NCI-H69 (cell line): ENCODE measurements around the gene TNFRSF18.

ENCODE experiments used
- DNase-seq: peaks from one replicate; lab custom pipeline; 2025; lab: John Stamatoyannopoulos, UW

TNFRSF18 gene

DNA sequence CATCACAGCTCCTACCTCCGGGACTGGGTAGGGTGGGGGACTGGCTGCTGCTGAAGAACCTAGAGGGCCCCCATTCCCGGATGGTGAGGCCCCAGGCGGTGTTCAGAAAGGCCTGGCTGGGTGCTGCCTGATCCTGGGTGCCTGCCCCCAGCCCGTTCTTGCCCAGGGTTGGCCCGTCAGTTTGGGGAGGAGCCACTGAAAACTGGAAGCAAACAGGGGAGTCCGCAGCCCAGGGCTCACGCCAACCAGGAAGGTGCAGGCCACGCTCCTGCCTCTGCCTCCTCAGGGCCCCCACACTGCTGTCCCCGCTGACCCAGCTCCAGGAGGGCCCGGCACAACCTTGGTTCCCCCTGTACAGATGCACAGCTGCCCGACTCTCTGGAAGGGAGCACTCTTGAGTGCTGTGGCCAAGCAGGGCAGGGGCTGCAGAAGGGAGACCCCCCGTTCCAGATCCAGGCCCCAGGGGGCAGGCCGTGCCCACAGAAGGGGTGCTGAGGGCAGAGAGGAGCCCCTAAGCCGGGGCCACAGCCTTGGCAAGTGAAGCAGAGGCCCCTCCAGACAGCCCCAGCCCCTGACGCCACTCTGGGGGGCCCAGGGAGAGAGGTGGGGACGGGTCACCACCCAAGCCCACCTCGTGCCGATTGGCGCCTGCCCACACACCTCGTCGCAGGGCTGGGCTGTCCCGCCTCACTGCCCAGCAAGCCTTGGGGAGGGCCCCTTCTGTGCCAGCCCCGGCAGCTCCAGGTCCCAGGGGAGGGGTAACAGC lies 34.6 kb upstream of the TNFRSF18 start:
- DNase-seq, result no peak

DNA sequence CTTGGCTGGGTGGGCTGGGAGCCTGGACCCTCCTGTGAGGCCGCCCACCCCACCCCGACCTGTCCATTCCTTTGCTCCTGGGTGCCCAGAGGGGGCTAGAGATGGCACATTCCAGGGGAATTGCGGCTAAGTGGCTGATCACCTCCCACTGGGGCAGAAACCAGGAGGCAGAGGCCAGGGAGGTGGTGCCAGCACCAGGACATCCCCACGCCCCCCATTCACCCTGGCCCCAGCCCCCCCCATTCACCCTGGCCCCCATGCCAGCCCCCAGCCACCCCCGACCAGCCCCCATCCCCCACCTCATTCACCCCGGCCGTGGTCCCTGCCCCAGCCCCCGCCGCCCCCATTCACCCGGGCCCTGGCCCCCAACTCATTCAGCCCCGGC lies 33.9 kb upstream of the TNFRSF18 start:
- DNase-seq, result no peak

DNA sequence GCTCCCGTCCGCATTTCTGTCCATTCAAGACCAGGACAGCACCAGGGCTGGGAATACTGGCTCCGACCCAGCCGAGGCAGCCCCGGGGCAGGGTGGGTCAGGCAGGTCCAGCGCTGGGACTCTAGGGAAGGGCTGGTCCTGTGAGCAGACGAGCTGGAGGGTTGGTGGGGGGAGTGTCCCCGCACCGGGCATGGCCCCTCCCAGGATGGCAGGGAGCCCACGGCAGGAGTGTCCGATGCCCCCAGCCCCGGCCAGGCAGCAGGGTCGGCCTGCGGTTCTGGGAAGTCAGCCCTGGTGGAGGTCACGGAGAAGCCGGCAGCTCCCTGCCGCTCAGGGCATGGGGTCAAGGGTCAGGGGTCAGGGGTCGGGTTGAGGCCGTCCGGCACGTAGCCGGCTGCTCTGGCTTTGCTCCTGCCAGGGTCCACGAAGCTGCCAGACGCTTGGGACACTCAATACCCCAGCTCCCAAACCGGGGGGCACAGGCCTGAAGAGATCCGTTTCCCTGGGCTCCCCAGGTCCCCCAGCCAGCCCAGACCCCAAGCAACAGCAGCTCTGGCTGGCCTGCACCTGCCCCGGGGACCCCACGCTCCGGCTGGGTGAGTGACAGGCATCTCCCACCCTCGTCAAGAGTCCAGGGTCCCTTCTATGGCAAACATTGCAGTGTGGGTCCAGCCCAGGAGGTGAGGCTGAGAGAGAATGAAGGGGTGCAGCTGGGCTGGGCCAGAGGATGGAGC lies 33.4 kb upstream of the TNFRSF18 start:
- DNase-seq, result no peak

DNA sequence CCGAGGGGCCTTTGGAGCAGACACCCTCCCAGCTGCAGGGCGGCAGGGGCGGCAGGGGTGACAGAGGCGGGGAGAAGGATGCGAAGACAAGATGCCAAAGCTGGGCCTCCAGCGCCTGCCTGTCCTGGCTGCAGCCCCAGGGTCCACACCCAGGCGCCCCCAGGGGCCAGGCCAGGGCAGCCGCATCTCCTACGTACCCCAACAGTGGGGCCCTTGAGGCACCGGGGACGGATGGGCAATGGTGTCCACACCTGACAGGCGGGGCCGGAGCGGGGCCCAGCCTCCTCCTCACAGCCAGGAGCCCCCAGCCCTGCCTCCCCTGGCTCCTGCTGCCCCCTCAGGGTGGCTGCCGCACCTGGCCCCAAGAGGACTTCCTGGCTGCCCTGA lies 32.8 kb upstream of the TNFRSF18 start:
- no peak for DNase-seq

DNA sequence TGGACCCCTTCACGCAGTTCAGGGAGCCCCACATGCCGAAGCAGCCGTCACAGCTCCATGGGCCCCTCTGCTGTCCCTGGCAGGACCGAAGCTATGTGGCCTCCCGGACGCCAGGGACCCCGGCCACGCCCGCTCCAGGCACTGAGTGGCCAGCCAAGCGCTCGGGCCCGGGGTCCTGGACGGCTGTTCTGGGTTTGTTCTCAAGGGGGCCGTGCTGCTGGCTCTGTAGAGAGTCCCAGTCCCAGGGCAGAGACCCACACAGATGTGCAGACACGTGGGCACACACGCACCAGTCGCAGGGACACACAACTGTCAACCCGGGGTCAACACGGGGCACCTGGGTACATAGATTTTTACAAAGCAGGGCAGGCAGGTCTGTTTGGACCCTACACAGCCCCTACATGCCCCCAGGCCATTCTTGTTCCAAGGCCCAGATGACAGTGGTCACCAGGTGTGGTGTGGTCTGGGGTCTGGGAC lies 32.3 kb upstream of the TNFRSF18 start:
- DNase-seq, result no peak

DNA sequence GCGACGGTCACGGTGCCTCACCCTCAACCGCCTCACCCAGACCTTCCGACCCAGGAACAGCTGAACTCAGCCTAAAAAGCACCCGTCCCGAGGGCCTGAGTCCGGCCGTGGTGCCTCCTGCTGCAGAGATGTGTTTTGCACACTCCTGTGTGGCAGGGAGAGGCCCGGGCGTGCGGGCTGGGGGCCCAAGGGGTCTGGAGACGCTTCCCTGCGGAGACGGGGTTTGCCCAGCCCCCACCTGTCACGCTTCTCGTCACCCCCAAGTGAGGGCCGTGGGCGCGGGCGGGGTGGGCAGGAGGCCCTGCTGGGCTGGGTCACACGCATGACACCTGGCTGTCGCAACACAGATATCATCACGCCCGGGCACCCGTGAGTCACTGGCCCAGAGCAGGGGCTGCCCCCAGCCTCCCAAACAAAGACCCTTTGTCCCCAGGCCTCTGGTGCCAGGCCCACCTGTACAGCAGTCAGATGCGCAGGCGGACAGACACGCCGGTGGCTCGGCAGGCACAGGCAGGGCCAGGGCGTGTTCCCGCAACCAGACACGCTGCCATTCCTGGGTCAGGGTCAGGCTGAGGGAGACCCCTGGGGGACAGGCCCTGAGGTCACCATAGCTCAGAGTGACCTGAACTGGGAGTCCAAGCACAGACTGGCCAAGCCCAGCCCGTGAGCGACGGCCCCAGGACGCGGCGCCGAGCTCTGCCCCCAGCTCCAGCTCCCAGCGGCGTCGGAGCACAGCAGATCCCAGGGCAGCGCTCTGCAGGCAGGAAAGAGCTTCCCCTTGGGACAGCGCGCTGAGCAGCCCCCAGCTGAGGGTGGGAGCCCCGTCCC lies 31.7 kb upstream of the TNFRSF18 start:
- no peak for DNase-seq

DNA sequence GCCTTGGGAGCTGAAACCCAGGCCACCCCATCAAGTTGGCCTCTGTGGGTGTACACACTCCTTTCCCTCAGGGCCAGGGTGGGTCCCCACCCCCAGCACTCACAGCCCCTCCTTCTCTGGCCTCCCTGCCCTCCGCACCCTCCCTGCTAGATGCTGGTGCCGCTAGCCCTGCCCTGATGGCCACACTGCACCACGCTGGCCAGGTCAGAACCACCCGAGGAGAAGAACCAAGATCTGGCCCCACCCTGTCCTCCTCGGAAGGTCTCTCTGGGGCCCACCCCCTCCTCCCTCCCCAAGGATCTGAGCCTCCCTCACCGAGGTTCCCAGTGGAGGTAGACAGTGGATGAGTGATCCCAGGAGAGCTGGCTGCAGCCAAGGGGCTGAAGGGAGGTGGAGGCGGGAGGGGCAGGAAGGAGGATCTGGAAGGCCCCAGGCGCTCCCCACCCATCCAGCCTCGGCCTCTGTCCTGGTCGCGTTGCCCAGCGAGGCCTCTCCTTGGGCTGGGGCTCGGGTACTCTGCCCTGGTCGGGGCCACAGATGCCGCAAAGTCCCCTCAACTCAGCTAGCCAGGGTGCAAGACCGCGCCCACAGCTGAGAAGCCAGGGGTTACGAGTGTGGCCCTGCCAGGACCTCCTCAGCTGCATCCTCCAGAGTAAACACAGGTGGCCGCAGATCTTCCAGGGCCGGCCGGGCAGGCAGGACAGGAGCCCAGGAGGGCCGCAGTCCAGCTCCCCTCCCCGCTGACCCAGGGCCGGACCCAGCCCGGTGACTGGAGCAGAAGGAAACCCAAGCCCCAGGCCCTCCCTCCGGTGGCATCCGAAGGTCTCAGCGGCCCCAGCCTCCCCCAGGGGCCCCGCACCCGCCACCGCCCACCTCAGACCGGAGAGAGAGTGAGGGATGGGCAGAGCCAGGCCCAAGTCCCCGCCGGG lies 30.8 kb upstream of the TNFRSF18 start:
- no peak for DNase-seq

DNA sequence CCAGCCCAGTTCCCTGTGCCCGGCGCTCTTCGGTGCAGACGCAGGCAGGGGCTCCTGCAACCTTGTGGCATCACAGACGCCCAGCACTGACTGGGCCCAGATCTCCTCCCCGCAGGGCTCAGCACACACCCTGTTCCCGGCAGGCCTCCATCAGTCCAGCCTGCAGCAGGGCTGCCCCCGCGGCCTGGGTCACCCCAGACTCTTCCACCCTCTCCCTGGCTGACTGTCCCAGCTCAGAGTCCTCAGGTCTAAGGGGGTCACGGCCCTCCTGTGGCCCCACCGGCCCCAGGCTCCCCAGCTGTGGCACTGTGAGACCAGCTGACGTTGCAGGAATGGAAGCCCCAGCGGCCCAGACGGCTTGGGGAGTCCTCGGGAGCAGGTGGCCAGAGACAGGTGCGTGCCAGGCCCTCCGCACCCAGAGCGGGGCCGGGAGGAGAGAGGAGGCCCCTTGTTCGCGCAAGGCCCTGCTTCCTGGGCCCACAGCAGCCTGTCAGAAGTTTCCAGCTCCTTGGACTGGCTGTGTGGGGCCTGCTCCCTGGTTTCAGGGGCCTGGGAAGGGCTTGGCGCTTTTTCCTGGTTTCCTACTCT lies 29.9 kb upstream of the TNFRSF18 start:
- no peak for DNase-seq

DNA sequence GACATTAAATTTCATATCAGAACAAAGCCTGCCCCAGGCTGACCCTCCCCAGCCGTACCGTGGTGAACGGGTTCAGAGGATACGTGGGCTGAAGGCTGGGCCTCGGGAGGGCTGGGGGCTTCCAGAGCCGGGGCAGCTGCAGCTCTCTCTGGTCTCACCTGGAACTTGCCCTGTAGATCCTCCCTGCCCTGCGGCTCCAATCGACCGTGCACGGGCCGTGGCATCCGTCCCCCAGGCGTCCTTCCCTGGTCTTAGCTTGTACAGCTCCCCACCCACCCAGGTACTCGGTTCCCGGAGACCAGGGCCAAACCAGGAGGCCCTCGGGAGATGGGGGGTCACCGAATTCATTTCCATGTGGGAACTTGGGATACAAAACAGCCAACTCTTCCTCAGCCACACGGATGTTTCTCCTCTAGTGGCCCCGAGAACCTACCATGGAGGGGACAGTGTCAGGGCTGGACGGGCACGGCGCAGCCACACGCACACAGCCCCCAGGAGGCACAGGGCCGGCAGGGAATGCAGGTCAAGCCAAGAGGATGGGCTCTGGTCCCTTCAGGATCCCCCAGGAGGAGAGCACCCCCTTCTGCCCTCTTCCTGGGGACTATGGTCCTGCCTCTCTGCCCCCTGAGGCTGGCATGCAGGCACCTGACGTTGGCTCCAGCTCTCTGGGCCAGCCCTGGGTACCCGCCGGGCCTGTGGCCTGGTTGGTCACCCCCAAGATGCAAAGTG lies 28.8 kb upstream of the TNFRSF18 start:
- DNase-seq, result no peak

DNA sequence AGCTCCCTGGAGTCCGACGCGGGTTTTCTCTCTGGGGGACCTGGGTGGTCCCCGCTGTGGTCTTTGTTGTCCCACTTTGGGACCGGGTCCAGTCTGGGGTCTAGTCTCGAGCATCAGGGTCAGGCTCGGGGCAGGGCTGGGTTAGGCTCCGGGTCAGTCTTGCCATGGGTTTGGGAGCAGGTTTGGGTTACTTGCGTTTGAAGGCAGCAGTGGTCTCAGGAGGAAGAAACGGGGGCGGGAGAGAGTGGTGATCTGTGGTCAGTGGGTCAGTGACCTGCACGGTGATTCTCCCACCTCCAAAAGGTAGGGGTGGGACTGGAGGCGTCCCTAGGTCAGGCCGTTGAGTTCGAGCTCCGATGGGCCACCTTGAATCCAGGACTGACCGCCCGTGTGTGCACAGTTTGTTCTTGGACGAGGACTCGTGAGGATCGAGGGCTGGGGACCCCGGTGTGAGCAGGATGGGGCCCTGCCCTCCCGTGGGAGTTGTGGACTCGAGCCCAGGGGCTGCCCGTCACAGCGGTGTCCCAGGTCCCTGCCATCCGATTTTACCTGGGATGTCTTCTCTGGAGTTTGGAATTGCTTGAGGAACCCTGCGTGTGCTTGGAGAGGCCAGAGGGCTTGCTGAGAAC lies 27.9 kb upstream of the TNFRSF18 start:
- no peak for DNase-seq

DNA sequence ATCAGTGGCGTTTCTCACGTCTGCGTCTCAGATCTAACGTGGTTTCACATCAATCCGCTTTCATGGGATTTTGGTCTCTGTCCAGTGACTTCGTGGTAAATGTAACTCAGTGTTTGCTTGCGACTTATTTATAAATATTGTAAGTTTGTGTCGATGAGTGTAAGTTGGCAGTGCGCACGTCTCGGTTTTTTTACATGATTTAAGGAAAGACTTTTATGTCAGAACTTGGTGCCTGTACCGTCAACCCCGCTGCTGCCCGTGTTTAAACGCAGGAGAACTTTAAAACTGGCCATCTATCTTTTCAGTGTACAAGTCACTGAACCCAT lies 27.1 kb upstream of the TNFRSF18 start:
- DNase-seq, result no peak

DNA sequence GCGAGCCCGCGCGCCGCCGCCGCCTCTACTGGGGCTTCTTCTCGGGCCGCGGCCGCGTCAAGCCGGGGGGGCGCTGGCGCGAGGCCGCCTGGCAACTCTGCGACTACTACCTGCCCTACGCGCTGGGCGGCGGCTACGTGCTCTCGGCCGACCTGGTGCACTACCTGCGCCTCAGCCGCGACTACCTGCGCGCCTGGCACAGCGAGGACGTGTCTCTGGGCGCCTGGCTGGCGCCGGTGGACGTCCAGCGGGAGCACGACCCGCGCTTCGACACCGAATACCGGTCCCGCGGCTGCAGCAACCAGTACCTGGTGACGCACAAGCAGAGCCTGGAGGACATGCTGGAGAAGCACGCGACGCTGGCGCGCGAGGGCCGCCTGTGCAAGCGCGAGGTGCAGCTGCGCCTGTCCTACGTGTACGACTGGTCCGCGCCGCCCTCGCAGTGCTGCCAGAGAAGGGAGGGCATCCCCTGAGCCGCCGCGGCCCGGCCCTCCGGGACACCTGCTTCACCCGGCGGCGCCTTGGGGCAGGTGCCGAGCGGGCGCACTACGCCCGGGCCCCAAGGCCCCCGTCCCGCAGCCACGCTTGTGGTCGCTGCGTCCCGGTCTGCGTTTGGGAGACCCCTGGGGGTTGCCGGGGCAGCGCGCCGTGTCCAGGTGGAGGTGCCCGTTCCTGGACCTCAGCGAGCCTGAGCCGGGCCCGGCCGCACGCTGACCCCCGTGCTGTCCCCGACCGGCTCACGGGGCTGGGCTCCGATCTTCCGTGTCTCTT lies 26.6 kb upstream of the TNFRSF18 start:
- DNase-seq, result no peak

DNA sequence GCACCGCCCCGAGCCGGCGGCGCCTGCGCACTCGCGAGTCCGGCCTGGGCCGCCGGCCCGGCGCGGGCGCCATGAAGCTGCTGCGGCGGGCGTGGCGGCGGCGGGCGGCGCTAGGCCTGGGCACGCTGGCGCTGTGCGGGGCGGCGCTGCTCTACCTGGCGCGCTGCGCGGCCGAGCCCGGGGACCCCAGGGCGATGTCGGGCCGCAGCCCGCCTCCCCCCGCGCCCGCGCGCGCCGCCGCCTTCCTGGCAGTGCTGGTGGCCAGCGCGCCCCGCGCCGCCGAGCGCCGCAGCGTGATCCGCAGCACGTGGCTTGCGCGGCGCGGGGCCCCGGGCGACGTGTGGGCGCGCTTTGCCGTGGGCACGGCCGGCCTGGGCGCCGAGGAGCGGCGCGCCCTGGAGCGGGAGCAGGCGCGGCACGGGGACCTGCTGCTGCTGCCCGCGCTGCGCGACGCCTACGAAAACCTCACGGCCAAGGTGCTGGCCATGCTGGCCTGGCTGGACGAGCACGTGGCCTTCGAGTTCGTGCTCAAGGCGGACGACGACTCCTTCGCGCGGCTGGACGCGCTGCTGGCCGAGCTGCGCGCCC lies 25.9 kb upstream of the TNFRSF18 start, which contains the start of gene B3GALT6:
B3GALT6 (plus strand) TSS at position 30 of the 588 bp plus-strand sequence; CDS start at position 72, 42 bp downstream.
- no peak for DNase-seq

DNA sequence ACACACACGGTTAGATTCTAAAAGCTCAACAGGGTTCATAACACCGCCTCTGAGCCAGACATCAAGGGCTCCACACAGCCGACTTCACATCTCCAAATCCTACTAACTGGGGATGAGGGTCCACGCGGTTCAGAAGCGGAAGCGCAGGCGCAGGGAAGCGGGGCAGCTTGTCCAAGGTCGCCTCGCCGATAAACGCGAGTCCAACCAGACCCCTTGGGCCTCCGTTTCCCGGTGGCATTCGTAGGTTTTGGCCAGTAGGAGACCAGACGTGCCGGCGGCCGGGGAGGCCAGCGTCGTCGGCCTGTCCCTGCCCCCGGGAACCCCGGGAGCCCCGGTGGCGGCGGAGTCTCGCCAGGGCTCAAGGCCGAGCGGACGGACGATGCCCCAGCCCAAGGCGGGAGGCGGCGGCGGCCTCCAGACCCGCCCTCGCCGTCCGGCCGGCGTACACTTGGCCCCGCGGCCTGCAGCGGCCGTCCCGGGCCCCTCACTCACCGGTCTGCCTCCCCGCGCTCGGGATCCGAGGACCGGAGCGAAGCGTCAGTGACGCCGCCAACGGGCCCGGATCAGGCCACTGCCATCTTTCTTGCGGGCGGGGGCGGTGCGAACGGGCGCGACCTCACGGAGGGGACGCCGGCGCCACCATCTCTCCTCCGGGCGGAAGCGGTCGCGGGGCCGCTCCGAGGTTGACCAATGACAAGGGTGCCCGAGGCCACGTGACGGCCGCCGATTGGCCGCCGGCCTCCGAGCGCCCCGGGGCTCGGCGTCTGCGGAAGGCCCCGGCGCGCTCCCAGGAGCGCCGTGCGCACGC lies 25.2 kb upstream of the TNFRSF18 start, which contains the start of gene SDF4:
SDF4 (minus strand) TSS at position 602 of the 808 bp plus-strand sequence. CDS start 3,229 bp downstream, outside the sequence.
- peak; percentile 95 for DNase-seq

DNA sequence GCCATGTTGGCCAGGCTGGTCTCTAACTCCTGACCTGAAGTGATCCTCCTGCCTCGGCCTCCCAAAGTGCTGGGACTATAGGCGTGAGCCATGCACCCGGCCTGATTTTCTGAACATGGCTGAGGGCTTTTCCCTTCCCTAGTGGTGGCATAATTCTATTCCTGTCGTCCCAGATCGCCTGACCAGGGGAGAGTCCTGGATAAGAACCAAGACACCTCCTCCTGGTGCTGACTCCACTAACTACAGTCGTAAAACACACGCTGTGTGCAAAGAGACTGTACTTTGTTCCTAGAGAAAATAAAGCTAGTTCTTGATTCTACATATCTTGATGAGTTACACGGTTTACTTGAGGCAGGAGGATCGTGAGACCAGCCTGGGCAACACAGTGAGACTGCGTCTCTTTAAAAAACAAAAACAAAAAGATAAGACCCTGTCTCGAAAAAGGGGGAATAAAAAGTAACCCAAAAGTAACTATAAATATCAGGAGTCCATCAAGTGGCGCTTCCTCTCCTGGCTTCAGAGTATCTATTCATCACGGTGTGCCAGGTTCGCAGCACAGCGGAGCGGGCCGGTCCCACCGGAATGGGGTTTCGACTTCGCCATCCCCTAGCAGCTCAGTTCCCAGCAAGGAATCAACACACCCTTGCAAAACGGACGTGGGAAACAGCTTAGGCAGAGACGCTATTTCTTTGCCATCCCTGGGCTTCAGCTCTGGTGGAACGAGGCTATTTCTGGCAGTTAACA lies 24.4 kb upstream of the TNFRSF18 start:
- peak; percentile 35 for DNase-seq

DNA sequence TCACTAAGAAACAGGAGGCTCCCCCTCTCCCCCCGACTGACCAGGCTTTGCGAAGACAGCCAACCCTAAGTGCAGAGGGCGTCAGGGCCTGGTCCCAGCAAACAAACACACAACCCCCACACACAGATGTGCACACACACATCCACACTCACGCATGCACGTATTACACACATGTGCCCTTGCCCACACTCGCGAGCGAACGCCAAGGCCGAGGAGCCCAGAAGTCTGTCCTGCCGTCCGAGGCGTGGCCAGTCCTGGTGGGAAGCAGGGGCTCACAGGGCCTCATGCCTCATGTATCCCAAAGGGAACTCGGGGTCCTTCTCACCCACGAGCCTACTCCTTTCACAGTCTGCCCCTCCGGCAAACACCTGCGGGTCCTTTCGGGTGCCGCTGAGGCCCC lies 23.4 kb upstream of the TNFRSF18 start:
- DNase-seq, result no peak
